NCI-H2029 (cell line): ENCODE data around the gene POLR2E.
"Not testable (repeated sequence)": the region's sequence is repeated elsewhere in the genome, so short reads cannot be mapped to it uniquely, and the experiment has no call there.

Source experiments
- DNase-seq: peaks from one replicate; lab custom pipeline; 2025; lab: John Stamatoyannopoulos, UW

Gene POLR2E

GRCh38 chr19:1125601-1126467 lies 30.7 kb upstream of the POLR2E start:
- no peak for DNase-seq

GRCh38 chr19:1123885-1124677 lies 28.9 kb upstream of the POLR2E start:
- no peak for DNase-seq

- DNase-seq: no peak
Observed at GRCh38 chr19:1123381-1123780, 28.2 kb upstream of the POLR2E start.

GRCh38 chr19:1122972-1123363 lies 27.8 kb upstream of the POLR2E start:
- DNase-seq: no peak

- no peak for DNase-seq
Observed at GRCh38 chr19:1122021-1122971, 27.1 kb upstream of the POLR2E start.

GRCh38 chr19:1121395-1121794 lies 26.2 kb upstream of the POLR2E start:
- no peak for DNase-seq

- DNase-seq: no peak
Observed at GRCh38 chr19:1119475-1120217, 24.5 kb upstream of the POLR2E start.

GRCh38 chr19:1118999-1119398 lies 23.8 kb upstream of the POLR2E start:
- DNase-seq: no peak

- no peak for DNase-seq
Observed at GRCh38 chr19:1117654-1118053, 22.5 kb upstream of the POLR2E start.

- DNase-seq: no peak
Observed at GRCh38 chr19:1116726-1117581, 21.8 kb upstream of the POLR2E start.

GRCh38 chr19:1115646-1116420 lies 20.7 kb upstream of the POLR2E start:
- DNase-seq: no peak

- DNase-seq: not testable (repeated sequence)
Observed at GRCh38 chr19:1114728-1115127, 19.6 kb upstream of the POLR2E start.

GRCh38 chr19:1113986-1114483 lies 18.9 kb upstream of the POLR2E start:
- DNase-seq: no peak

- DNase-seq: peak; percentile 86
Observed at GRCh38 chr19:1113030-1113985, 18.1 kb upstream of the POLR2E start.

GRCh38 chr19:1112268-1113029 lies 17.3 kb upstream of the POLR2E start:
- DNase-seq: no peak

- no peak for DNase-seq
Observed at GRCh38 chr19:1111641-1112267, 16.6 kb upstream of the POLR2E start.
